Raji (cell line): ENCODE data around the gene ANGPT4.

Source experiments
- POLR2A ChIP-seq: IDR thresholded peaks from 2 replicates; pipeline ENCODE4 v1.6.1; 2011; ENCODE audit warnings: low read depth, low read length, control low read depth; ENCODE audit not compliant: insufficient read depth

The ANGPT4 gene

DNA sequence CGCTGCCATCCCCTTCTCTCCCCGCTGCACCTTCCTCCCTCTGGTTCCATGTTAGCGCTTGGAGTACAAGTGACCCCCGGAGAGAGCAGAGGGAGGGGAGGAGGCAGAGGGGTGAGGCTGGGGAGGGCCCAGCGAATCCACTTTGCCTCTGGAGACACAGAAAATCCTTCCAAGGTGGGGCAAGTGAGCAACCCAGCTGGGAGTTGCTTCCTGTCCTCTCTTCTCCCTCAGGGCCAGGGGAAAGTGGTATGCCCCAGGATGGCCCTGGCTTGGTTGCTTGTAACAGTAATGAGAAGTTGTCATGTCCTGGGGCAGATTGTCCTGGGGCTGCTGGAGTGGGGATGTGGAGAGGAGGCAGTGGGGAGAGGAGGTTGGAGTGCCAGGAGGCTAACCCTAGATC, 691 bp upstream of the ANGPT4 start:
- TF ChIP-seq POLR2A: no peak

DNA sequence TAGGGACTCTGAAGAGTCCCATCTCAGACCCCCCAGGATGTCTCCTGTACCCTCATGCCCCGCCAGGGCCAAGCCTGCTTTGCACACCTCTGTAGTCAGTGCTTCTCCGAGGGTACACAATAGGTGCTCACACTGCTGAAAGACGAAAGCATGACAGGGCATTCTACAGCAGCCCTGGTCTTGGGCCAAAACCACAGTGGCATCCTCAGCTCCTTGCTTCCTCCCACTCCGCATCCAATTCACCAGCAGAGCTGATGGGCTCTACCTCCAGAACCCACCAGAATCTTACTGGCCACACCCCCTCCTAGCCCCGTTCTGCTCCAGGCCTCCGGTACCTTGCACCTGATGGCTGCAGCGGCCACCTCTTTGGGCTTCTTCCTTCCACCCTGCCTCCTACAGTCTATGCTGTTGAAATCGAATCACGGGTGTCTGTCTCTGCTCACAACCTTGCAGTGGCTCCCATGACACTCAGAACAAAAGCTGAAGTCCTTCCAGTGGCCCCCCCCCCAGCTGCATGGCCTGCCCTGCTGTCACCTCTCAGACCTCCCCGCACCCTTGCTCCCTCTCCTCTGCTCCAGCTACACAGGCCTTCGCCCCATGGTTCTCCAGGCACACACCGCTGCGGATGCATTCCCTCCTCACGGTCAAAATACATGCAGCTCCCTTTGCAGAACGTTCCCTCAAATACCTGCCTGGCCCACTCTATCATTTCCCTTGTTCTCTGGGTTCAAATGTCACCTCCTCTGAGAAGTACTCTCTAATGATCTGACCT, 1.2 kb downstream of the ANGPT4 start:
- TF ChIP-seq POLR2A: no peak

DNA sequence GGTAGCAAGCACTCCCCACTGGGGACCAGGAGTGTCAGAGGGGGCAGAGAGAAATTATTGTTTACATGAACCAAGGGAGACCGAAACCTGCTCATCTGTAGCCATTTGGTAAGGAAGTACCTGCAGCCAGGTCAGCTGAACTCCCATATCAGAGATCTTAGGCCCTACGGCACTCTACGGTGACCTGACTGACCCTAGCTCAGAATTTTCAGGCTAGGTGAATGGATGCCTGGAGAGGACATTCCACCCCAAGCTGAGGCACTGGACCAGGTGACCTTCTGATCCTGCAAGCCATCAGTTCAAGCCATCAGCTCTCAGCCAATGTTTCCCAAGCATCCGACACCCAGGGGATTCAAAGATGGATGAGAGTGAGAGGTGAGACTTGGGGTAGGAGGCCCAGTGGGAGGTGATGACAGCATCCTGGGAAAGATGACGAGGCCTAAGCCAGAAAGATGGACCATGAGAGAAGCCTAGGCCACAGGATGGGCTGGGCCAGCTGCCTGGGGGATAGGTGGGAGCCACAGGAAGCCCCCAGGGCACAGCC, 2.8 kb downstream of the ANGPT4 start:
- TF ChIP-seq POLR2A: no peak

DNA sequence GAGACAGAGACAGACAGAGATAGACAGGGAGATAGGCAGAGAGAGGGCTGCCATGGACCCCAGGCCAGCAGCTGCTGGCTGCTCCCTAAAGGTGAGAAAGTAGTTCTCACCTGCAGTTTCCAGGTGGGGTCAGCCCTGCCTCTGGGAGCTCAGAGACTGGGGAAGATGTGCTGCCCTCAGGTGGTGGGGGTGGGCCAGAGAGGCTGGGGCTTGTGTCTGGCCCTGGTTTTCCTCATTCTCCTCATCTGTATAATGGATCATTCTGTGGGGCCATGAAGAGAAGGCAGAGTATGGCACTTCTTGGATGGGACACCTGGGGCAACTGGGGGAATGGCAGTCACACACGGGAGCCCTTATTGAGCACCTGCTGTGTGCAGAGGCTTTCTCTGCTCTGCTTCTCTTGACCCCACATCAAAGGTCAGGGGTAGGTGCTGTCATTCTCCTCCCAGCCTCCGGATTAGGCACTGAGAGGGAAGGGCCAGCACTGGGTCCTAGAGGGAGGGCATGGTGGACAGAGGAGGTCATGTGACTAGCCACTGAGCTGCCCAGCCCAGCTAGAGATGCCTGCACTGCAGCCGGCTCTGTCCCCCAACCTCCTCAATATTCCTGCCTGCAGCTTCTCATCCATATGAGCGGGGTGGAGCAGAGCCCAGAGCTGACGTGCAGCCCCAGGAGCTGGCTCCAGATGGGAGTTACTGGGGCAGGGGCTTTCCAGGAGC, 4.1 kb downstream of the ANGPT4 start:
- TF ChIP-seq POLR2A: no peak

DNA sequence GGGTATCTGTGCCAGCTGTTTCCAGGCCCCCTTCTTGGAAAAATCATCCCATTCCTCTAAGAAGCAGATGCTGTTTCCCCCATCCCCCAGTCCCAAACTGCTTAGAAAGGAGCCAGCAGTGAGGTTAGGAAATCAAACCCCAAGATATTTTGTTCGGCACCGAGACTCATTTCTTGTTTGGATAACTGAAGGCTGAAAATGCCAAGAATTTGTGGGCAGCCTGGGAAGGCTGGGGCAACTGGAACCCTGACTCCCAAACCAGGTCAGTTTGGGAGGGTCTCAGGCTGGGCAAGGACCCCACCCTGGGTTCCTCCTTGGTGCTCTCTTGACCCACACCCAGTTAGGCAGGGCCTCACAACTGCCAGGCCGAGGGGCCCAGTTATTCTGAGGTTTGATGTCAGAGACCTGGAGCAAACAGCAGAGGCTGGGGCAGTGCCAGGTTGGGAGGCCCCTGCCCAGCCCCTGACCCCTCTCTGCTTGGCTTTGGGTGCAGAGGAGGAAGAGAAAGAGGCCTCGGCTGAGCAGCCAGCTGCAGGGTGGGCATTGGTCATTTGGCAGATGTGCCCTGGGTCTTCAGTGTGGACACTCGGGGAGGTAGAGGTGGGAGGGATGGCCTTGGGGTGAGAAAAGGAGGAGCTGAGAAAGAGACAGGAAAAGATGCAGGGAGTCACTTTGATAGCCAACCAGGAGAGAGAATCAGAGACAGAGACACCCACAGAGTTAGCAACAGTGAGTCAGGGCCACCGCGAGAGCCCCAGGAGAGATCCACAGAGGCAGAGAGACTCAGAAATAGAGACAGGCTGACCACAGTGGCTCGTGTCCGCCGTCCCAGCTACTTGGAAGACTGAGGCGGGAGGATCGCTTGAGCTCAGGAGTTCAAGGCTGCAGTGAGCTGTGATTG, 5.0 kb downstream of the ANGPT4 start:
- TF ChIP-seq POLR2A: no peak

DNA sequence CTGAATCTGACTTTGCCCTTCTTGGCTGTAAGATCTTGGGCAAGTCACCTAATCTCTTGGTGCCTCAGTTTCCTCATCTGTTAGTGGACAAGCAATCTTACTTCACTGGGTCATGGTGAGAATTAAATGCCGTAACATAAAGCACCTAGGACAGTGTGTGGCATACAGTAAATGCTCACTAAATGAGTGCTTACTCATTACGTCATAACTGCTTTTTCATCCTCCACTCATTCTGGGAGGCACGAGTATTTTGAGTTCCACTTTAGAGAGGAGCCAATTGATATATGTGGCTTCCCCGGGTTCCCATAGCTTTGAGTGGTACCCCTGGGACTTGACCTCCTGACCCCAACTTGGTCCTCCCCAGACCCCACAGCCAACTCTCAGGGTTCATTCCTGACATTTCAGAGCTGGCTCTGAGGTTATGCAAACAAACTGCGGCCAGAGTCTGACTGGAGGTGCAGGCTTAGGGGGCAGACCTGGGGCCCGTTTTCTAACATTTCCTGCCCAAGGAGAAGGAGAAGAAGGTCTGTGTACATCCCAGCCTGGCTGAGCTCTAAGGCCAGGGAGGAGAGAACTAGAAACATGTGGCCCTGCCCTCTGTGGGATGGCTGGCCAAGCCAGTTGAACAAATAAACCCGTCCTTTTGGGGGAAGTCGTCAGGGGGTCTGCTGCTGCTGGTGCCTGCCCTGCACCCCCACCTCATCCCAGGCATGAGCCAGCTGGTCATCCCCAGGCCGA, 5.8 kb downstream of the ANGPT4 start:
- TF ChIP-seq POLR2A: no peak

DNA sequence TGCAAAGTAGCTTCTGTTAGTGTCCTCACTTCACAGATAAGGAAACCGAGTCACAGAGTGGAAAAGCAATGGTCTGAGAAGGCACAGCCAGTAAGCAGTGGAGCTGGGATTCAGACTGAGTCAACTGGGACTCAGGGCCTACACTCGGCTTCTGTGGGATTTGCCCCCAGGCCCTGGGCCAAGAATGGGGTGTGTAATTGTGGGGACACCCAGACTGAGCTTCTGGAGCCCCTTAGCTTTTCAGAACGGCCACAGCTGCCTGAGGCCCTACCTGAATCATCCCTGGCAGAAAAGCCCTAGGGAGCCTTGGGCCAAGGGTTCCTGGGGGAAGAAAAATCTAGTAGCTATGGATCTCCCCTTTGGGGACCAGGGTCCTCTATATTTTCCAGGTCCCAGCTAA, 6.5 kb downstream of the ANGPT4 start:
- no peak for TF ChIP-seq POLR2A

DNA sequence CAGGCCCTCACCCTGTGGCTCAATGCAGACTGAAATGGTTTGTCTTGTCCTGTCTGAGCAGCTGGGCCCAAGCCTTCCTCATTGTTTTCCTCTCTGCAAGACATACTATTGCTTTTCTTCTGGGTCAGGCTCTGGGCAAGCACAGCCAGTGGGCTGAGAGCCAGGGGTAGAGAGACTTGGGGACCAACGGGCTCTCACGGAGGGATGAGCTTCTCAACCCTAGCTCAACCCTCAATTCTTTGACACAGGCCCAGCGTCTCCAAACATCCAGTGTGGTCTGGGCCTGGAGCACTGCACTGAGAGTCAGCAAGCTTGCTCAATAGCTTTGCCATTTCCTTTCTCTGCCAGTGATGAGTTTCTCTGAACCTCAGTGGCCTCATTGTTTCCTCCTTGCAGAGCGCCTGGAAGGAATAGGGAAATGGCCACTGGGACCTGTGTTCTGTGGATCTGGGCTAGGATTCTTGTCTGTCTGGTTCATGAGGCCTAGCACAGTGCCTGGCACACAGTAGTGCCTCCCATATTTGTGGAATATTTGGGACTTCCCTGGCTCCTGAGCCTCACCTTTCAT, 9.3 kb downstream of the ANGPT4 start:
- TF ChIP-seq POLR2A: no peak

DNA sequence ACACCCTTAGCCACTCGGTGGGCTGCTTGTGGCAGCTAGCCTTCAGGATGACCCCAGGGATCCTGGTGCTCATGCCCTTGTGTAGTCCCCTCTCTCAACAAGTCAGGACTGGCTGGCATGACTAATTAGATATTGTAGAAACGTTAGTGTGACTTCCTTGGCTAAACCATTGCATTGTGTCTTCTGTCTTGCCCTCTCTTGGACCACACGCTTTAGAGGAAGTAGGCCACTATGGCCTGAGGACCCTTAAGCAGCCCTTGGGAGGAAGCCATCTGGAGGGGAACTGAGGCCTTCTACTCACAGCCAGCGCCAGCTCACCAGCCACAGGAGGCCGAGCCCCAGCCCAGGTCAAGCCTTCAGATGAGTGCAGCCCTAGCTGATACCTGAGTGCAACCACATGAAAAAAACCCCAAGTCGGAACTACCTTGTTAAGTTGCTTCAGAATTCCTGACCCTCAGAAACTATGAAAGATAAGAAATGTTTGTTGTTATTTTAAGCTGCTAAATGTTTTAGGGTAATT, 10.1 kb downstream of the ANGPT4 start:
- no peak for TF ChIP-seq POLR2A

DNA sequence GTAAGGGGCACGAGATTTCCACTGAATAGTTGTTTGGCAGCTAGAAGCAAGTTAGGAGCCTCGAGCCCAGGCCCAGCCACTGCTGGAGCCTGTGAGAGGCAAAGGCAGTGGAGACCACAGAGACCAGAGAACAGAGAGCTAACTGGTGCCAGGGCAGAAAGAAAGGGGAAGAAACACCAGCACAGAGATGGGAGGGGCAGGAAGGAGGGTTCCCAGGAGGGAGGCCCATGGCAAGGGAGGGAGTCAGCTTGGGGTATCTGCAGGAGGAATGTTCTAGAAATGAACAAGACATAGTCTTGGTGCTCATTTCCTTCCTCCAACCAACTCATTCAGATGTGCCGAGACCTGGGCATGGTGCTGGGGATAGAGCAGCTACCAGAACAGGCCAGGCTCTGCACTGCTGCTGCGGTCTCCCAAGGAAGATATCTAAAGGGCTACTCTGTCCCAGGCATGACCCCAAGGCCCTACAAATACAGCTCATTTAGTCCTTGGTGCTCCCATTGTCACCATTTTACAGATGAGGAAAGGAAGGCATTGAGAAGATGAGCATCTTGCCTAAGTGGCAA, 10.7 kb downstream of the ANGPT4 start:
- TF ChIP-seq POLR2A: no peak

DNA sequence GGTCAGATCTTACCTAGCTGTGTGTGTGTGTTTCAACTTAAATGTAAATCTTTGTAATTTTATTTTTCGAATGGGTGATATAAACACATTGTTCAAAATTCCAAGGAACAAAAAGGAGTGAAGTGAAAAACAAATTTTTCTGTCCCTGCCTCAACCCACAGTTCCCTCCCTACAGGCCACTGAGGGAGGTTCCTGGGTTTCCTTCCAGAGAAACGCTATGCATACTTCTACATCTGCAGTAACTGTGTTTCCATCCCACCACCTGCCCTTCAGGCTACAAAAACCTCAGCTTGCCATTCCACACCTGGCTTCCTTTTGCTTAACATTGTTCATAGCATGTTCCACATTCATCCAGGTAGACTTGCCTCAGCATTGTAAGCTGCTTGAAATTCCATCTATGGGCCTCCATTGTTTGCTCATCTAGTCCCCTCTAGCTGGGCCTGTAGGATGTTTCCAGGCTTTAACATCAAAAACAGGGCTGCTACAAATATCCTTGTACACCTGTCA, 12.0 kb downstream of the ANGPT4 start:
- no peak for TF ChIP-seq POLR2A

DNA sequence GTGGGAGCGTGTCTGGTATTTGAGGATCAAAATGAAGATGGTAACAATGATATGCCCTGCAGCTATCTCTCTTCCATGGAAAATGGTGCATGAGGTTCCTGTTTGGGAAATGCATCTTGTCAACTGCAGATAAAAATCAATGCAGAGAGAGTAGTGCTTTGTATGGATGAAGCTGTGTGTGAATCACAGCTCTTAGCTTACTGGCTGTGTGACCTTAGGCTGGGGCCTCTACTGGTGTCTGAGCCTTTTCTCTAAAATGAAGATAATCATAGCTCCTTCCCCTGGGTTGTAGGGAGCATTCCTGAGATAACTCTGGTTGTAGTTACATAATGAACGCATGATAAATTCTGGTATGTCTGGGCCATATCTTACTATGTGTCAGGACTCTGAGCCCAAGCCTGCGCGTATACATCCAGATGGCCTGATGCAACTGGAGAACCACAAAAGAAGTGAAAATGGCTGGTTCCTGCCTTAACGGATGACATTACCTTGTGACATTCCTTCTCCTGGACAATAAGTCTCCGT, 19.6 kb downstream of the ANGPT4 start:
- no peak for TF ChIP-seq POLR2A

DNA sequence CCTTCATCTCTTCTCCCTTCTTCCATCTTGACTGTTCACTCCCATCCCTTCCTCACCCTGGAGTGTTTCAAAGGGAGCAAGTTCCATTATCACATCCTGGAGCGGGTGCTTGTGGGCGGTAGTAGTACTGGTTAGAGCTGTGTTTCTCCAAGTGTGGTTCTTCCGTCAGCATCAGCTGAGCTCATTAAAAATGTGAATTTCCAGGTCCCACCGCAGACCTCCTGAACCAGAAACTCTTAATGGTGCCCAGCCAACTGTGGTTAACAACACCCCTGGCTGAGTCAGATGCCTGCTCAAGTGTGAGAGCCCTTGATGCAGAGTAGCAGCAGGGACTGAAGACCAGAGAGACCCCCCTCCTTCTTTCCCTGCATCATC, 24.4 kb downstream of the ANGPT4 start:
- no peak for TF ChIP-seq POLR2A
